Omental fat pad (tissue), 4 donors: ENCODE results near the gene RBFOX2. TPM values are rescaled to one million over a fixed set of nuclear protein-coding genes. Genes with fewer than 3 reads are reported as not detected.

ENCODE experiments used
- ATAC-seq: fragments of 150-250 bp; one replicate; pipeline ENCODE4 v1.9.1; 2016; ENCODE audit warnings: mild to moderate bottlenecking, moderate library complexity; ENCODE audit not compliant: low FRiP score
- DNase-seq: peaks from one replicate; pipeline ENCODE4 v3.0.0-alpha.2; 2019; ENCODE audit warnings: low spot score
- total RNA-seq, 4 donors: library from RNA; depleted of rRNA; stranded (reverse); fragments of >200 nt; gene quantifications; one replicate each; pipeline ENCODE4 v1.1.0, GENCODE V29; 2016
- TF ChIP-seq, protein P1 (sequence below), 3 donors: fragments of 450-650 bp; IDR thresholded peaks; one replicate each; pipeline ENCODE4 v1.5.1; 2016 to 2017; ENCODE audit warnings: antibody characterized with exemption in 3 of 3, mild to moderate bottlenecking in 3 of 3, moderate library complexity in 2 of 3

Gene RBFOX2
- total RNA-seq, 4 donors from 2014 or later = 41.2 to 80.7 (median 60.1) TPM

DNA sequence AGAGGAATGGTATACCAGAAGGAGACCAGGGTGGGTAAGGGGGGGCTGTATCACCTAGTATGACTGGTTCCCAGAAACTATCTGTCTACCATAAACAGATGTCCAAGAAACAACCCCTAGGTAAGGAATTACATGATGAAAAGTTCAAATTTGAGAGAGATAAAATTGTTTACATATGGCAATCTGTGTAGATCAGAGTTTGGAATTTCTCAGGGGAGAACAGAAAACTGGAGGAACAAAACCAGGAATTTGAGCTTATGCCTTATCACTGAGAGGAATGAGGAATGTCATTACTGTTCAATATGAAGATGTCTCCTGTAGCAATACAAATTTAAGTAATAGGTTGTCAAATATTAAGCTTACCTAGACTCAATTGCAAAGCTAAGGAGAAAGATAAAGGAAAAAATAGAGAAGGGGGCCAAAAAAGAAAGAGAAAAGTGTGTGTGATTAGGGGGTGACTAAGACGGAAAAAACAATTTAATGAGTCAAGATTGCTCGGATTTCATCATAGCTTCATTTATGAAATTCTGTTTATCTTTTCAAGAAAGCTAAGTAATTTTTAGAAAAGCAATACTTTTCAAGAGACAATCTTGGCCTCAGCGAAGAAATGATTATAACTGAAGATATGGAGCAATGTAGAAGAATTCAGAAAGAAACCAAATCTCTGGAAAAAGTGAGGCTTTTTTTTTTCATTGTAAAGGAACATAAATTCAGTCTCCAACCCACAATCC lies 193.2 kb downstream of the RBFOX2 start:
- TF ChIP-seq, protein P1, sequence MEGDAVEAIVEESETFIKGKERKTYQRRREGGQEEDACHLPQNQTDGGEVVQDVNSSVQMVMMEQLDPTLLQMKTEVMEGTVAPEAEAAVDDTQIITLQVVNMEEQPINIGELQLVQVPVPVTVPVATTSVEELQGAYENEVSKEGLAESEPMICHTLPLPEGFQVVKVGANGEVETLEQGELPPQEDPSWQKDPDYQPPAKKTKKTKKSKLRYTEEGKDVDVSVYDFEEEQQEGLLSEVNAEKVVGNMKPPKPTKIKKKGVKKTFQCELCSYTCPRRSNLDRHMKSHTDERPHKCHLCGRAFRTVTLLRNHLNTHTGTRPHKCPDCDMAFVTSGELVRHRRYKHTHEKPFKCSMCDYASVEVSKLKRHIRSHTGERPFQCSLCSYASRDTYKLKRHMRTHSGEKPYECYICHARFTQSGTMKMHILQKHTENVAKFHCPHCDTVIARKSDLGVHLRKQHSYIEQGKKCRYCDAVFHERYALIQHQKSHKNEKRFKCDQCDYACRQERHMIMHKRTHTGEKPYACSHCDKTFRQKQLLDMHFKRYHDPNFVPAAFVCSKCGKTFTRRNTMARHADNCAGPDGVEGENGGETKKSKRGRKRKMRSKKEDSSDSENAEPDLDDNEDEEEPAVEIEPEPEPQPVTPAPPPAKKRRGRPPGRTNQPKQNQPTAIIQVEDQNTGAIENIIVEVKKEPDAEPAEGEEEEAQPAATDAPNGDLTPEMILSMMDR (IDR thresholded peaks at IDR 0.05) = no peak
- DNase-seq (no peak), ATAC-seq (no peak)

DNA sequence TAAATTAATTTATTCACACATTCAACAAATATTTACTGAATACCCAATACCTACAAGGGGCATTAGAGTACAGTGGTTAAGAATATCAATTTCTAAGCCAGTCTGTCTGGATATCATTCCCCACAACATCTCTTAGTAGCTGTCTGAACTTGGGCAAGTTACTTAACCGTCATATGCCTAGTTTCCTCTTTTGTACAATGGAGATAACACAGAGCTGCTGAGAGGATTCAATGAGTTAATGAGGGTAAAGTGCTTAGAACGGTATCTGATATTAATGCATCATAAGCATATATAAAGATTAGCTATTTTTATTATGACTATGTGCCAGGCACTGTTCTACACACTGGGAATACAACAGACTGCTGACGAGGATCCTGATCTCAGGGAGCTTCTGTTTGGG lies 194.6 kb downstream of the RBFOX2 start:
- TF ChIP-seq, protein P1 (IDR thresholded peaks at IDR 0.05) = no peak
- DNase-seq (no peak), ATAC-seq (no peak)

DNA sequence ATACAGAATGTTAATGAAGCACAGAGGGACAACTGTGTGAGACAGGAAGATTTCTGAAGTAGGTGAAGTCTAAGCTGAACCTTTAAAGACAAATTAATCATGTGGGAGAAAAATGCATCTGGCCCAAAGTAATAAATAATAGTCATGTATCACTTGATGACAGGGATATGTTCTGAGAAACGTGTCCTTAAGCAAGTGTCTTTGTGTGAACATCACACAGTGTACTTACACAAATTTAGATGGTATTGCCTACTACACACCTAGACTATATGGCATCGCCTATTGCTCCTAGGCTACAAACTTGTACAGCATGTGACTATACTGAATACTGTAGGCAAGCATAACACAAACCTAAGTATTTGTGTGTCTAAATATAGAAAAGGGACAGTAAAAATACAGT lies 198.3 kb downstream of the RBFOX2 start:
- no peak for DNase-seq
- TF ChIP-seq, protein P1 (IDR thresholded peaks at IDR 0.05) = no peak
- no peak for ATAC-seq

DNA sequence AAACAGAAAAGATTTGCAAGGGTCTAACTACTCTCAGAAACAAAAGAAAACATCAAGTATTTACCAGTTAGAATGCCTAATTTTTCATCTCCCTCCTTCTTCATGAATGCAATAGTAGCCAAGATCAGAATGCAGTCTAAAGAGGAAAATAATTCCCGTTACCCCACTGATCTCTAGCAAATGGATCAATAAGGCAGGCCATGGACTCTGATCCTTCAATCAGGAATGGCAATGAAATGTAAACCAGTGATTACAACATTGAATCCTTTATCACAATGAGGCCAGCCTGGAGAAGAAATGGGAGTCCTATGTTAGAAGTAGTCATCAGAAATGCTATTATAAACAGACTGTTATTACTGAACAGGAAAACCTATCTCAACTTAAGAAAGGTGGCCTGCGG lies 204.4 kb downstream of the RBFOX2 start:
- ATAC-seq (no peak), DNase-seq (no peak)
- TF ChIP-seq, protein P1 (IDR thresholded peaks at IDR 0.05) = no peak

DNA sequence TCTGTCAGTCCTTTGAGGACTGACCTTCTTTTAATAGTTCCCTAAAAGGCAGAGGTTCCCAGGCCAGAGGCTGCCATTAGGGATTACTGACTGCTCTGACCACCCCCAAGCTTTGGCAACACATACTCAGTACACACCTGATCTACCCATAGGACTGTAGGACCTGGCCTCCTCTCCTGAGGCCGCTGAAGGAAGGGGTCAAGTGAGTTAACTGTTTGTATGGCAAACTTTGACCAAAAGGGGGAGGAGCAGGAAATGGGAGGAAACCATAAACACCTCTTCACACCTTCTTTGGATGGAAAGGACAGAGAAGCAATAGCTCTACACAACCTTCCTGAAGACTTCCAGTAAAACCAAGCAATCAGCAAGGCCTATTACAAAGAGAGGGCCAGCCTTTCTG lies 207.0 kb downstream of the RBFOX2 start:
- TF ChIP-seq, protein P1 (IDR thresholded peaks at IDR 0.05) = no peak
- ATAC-seq = no peak
- DNase-seq = no peak

DNA sequence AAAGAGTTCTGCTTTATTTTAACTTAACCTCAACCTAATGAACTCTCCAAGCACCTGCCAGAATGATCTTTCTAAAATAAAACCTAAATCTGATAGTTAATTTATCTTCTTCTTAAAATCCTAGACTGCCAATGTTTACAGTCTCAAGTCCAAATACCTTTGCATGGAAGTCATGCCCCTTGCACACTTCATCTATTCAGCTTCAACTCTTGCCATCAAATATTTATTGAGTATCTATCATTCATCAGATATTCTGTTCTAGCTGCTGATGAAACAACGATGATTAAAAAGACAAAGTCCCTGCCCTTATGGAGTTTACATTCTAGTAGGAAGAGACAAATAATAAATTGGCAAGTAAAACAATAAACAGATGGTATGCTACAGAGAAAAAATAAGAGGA lies 209.2 kb downstream of the RBFOX2 start:
- ATAC-seq (no peak), DNase-seq (no peak)
- TF ChIP-seq, protein P1 (IDR thresholded peaks at IDR 0.05) = no peak

DNA sequence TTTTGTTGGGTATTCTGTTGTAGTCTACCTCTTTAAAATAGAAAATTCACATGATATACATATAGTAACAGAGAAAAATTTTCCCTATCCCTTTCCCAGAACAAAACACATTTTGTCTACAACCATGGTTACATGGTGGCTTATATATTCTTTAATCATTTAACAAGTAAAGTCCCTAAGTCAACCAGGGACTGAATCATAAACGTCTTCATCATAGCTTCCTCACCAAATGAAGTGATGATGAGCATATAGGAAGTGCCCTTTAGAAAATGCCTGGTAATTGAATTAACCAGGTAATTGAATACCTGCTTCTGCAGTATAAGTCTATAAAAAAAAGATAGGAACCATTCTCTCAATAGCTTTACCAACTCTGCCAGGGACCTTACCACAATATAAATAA lies 209.7 kb downstream of the RBFOX2 start:
- ATAC-seq (no peak), DNase-seq (no peak)
- TF ChIP-seq, protein P1 (IDR thresholded peaks at IDR 0.05) = no peak
